NCI-H1105 (cell line): Measurements from ENCODE around the gene ING1.
A peak's percentile ranks its signal among the peaks of the same experiment; 100 is the strongest.
"Not testable (repeated sequence)": the region's sequence is repeated elsewhere in the genome, so short reads cannot be mapped to it uniquely, and the experiment has no call there.

Source experiments
- DNase-seq: peaks from one replicate; lab custom pipeline; 2025; lab: John Stamatoyannopoulos, UW

ING1 gene

DNA sequence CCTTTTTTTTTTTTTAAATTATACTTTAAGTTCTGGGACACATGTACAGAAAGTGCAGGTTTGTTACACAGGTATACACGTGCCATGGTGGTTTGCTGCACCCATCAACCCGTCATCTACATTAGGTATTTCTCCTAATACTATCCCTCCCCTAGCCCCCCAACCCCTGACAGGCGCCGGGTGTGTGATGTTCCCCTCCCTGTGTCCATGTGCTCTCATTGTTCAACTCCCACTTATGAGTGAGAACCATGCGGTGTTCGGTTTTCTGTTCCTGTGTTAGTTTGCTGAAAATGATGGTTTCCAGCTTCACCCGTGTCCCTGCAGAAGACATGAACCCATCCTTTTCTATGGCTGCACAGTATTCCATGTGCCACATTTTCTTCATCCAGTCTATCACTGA, 17.7 kb upstream of the ING1 start:
- not testable (repeated sequence) for DNase-seq

DNA sequence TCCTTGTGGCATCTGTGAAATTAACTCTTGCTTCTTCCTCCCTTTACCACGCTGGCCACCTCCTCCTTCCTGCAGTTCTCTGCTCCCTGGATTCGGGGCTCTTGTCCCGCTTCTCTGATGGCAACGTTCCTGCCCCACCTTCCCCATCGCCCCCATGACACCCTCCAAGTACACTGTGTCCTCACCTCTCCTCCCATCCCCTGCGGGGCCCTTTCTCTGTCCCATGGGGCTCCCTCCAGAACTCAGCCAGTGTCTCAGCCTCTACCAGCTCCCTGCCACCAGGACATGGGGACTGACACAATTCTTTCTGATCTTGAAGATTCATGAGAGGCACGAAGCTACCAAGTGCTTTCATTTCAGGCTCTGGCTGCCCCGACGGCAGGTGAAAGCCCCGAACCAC, 16.7 kb upstream of the ING1 start:
- no peak for DNase-seq

DNA sequence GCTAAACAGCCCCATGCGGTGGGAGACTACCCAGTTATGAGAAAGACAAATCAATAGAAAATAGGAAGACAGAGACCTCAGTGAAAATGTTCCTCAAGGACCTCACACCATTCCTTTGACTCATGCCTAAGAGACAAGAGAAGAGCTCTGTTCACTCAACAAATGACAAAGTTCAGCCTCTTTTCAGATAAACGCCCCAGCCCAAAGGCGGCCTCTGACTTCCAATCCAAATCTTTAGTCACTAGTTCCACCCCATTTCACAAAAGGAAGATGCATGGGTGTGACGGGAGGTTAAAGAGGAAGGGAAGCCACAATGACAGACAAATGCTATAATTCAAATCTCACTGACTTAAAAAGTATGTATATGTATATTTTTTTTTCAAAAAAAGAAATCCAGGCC, 15.7 kb upstream of the ING1 start:
- no peak for DNase-seq

DNA sequence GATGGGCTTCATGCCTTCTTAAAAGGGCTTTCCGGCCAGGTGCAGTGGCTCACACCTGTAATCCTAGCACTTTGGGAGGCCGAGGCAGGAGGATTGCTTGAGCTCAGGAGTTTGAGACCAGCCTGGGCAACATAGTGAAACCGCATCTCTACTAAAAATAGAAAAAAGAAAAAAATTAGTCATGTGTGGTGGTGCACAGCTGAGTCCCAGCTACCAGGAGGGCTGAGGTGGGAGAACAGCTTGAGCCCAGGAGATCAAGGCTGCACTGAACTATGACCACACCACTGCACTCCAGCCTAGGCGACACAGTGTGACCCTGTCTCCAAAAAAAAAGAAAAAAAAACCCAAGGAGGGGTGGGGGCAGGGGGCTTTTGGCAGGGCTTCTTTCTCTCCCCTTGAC, 14.8 kb upstream of the ING1 start:
- no peak for DNase-seq

DNA sequence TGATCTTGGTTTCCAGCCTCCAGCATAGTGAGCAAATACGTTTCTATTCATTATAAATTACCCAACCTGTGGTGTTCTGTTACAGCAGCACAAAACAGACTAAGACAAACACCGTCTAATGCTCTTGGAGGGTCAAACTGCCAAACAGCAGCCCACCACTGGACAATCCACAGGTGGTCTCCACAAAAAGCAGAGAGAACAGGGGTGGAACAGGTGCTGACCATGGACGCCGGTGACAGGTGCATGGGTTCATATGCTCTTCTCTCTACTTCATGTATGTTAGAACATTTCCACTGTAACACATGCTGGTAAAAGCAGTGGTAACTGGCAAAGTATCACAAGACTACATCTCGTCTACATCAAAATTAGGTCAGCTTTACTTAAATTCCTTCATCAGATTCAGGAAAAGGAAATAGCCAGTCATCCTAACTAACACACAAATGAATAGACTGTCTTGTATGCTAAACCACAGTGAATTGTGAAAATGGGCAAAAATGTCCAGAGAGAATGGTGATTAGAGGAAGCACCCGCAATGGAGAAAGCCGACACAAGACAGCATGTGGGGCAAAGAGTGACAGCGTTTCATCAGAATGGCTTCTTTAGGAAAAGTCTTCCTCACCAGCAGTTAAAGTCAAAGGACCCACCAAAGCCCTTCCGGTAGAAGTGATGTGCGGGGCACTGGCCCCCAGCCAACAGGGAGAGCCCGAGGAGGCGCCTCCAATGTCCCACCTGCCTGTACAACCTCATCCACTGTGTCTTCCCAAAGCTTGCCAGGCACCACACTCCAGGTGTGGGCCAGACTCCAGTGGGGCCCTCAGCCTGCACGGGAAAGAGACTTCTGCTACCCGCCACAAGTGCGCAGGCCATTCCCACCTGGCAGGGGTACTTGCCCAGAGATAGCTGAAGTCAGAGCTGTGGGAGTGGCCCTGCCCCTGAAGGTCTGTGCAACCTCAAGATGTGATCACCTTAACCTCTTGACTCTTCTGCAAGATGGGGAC, 14.1 kb upstream of the ING1 start:
- no peak for DNase-seq

DNA sequence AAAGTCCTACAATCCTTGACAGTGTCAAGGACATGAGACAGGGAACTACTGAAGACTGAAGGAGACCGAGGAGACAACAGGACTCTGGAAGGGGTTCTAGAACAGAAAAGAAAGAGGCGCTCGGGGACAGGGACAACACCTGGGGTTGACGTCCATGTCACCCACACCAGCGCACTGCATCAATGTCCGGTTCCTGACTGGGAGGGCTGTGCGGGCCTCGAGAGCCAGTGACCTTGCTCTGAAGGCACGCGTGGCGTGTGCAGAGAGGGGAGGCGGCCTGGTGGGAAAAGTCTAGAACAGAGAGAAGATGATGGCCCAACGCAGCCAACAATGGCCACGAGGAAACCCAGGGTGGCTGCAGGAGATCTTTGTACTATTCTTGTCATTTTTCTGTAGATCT, 13.3 kb upstream of the ING1 start:
- DNase-seq: no peak

DNA sequence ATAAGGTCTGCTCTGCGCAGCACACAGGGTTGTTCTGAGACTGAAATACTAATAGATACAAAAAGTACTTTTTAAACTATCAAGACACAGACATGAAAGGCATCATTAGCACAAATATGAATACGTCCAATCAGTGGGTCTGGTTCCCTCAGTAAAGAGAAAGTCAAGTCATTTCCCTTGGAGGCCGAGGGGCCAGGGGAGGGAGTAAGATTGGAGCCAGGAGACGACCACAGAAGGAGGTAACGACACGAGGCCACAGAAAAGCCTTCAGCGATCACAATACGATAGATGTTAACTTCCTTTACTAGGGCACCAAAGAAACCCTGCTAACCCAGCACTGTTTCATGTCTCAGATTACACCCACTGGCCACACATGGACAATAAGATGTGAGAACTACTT, 12.9 kb upstream of the ING1 start:
- no peak for DNase-seq

DNA sequence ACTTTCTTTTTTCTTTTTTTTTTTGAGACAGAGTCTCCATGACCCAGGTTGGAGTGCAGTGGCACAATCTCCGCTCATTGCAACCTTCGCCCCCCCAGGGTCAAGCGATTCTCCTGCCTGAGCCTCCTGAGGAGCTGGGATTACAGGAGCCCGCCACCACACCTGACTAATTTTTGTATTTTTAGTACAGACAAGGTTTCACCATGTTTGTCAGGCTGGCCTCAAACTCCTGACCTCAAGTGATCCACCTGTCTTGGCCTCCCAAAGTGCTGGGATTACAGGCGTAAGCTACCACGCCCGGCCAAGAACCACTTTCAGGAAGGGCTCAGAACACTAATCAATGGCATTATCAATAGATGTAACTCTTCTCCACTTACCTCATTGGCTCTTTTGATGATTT, 12.4 kb upstream of the ING1 start:
- not testable (repeated sequence) for DNase-seq

DNA sequence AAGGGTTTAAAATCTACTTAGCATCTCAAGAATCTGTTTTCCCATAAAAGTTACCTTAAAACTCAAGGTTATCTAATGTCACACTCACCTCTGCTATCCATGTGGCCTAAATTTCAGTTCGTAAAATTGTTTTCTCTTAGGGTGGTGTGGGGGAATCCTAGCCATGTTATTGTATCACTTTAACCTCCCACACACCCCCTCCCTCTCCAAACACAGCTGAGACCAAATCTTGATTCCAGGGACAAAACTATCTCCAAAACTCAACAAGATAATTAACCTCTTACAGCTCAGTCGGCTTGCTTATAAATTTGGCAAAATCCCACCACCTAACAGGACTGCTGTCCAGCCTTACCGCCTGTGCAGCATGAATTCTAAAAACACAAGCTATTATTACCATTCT, 11.4 kb upstream of the ING1 start:
- DNase-seq: no peak

DNA sequence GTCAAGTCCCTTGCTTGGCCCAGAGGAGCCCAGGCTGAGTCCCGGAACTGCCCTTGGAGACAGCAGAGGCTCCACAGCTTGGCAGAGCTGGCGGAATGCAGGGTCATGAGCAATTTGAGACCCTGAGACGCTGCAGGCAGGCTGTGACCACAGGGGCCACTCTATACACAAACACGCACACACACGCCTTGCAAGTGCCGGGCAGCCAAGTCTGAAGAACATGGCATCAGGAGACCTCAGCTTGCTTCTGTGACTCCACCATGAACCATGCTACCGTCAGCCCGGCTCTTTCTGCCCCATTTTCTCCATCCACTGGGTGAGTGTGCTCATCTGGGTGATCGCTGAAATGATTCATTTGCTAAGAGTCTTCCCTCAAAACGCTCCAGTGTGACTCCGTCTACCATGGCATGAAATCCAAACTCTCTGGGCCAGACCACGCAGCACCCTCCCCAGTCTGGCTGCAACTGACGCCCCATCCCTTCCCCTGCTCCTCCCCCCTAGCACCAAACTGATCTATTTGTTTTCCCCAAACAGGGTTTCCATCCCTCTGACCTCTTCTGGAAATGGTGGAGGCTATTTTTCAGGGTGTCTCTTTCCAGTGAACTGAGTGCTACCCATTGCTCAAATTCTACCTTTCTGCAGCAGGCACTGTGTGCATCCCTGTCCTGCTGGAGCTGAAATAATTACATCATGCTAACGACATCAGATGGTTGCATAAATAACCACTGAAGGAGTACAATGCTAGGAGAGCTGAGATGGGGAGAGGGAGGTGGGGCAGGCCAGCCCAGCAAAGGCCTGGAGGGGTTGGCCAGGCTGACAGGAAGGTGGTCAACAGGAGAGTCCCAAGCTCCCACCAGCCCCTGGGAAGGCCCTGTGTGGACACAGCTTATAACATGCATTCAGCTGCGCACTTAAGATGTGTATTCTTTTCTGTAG, 10.6 kb upstream of the ING1 start:
- no peak for DNase-seq

DNA sequence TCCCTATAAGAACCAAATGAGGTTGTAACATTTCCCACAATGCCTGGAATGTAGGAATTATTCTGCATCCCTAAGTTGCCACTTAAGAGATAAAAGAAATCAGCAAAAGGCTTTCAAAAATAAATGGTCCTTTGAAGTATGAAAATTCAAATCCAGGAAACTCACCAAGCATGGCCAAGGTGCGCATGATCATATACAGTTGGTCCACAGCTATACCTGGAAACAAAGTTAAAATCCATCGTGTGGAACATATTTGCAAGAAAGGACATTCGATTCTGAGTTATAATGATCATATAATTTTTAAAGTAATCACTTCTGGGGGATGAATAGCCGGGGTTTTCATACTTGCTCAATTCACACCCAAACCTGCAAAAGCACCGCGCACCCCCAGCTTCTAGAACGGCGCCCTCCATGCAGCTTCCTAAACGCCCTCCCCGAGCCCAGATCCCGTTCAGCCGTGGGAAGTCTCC, 8.1 kb upstream of the ING1 start:
- no peak for DNase-seq

DNA sequence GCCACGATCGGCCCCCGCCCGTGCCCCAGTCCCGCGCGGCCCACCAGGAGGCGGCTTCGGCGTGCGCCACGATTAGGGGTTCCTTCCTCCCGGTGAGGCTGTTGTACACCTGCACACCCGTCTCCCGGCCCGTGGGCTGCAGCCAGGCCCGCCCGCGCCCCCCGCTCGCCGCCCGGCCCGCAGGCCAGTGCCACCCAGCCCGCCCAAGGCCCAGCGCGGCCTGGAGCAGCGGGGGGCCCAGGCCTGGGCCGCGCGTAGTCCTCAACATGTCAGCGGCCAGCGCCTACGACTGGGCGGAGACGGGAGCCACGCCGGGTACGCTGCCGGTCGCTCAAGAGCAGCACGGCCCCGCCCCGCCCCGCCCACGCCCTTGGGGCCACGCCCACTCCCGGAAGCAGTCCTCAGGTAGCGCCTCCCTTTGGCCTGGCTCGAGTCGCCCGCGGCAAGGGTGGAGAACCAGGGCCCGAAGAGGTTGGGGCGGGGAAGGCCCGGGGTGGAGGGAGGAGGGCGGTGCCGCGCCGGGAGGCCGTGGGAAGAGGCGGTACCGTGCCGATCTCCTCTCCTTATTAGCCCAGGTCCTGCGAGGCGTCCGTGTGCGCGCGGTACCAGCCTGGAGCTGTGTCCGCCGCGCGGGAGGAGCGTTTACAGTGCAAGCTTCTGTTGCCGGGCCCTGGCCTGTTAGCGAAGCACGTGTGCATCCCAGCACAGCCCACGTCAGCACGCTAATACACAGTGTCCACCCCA, 7.5 kb upstream of the ING1 start, which contains the start of gene CARS2:
Gene CARS2, minus strand, starts transcription at position 291 of the 744 bp plus-strand sequence. Its CDS starts 23 bp downstream, at position 268.
- DNase-seq: peak; percentile 99

DNA sequence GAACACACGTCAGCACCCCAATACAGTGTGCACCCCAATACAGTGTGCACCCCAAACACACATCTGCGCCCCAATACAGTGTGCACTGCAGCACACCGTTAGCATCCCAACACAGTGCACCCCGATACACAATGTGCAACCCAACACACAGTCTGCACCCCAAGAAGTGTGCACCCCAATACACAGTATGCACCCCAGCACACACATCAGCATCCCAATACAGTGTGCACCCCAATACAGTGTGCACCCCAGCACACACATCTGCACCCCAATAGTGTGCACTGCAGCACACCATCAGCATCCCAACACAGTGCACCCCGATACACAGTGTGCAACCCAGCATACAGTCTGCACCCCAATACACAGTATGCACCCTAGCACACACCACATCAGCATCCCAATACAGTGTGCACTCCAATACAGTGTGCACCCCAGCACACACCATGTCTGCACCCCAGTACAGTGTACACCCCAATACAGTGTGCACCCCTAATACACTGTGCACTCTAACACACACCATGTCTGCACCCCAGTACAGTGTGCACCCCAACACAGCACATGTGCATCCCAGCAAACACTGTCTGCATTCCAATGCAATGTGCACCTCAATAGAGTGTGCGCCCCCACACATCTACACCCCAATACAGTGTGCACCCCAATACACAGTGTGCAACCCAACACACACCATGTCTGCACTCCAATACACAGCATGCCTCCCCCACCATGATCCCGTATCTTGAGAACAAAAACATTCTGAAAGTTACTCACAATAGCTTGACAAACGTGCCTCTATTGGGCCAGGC, 6.7 kb upstream of the ING1 start:
- no peak for DNase-seq

DNA sequence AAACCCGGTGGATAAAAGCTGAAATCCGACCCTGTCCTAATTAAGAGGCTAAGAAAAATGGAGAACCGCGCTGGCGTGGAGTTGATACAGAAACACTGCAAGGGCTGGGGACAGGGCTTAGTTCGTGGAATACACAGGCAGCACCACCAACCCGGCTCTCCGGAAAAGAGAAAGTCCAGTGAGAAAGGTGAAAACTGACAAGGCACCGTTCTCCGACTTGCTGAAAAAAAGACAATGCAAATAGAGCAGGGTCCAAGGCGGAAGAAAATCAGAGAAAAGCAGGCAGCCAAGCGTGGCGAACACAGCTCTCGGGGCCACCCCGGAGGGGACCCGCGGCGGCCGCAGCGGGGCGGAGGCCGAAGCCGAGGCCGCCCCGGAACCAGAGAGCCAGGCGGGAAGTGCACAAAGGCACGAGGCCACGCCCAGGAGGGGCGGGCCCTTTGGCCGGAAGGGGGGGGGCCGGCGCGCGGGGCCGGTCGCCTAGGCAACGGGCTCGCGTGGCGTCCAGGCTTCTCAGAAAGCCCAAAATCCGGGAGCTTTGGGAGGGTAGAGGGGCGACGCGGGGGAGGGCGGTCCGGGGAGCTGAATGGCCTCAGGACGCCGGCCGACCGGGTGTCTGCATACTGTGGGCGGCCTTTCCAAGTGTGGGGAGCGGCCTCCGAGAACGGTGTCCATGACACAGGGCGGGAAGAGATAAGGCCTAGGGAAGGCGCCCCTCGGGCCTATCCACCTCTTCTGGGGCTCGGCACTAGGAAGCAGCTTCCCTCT, 1.2 kb upstream of the ING1 start:
- DNase-seq: peak; percentile 93

DNA sequence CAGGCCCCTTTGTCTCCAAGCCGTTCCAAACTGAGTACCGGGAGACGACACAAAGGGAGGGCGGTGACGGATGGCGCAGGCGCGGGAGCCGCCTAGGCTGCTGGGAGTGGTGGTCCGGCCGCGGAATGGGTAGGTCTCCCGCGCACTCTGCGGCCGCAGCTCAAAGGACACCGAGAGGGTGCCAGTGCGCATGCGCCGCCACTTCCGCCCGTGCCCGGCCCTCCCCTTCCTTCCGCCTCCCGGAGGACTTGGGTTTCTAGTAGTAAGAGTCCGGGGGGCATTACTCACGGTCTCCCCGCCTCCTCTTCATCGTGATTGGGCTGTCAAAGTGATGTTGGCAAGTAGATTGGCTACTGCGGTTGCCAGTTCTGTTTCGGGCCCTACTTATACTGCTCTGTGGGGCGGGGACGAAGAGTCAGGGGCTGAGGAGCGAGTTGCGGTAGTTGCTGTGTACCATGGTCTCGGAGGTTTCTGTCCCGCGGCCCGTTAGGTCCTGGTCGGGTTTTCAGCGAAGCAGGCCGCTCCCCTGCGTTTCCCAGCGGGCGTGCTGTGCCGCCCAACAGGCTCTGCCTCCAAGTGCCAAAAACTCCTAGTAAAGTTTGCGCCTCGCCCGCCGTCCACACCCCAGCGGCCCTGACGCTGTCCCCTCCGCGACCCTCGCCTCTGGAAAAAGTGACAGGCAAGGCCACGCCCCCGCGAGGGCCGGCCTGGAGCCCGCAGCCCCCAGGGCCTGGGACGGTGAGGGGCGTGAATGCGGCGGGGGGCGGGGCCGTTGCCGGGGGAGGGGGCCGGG, 455 bp upstream of the ING1 start:
- DNase-seq: peak; percentile 100

DNA sequence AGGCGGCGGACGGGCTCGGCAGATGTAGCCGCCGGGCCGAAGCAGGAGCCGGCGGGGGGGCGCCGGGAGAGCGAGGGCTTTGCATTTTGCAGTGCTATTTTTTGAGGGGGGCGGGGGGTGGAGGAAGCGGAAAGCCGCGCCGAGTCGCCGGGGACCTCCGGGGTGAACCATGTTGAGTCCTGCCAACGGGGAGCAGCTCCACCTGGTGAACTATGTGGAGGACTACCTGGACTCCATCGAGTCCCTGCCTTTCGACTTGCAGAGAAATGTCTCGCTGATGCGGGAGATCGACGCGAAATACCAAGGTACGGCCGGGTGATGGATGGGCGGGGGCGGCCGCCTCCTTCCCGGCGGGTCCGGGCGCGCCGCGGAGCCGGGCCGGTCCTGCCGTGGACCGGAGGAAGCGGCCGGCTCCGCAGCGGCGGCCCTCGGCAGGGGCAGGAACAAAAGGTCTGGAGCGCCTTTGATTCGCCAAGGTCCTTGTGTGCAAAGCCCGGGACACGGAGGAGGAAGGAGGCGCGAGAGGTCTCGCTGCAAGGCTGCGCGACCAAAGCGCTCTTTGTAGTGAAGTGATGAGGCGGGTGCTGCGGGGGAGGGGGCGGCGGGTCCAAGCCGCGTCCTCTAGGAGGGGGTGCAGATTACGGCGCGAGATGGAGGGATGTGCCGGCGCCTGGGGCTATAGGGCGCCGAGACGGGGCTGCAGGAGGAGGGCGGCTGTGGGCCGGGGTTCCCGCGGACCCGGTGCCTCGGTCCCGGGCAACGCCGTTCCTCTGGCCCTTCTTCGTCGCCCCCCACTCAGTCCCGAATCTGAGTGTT, 689 bp downstream of the ING1 start:
- peak; percentile 47 for DNase-seq

DNA sequence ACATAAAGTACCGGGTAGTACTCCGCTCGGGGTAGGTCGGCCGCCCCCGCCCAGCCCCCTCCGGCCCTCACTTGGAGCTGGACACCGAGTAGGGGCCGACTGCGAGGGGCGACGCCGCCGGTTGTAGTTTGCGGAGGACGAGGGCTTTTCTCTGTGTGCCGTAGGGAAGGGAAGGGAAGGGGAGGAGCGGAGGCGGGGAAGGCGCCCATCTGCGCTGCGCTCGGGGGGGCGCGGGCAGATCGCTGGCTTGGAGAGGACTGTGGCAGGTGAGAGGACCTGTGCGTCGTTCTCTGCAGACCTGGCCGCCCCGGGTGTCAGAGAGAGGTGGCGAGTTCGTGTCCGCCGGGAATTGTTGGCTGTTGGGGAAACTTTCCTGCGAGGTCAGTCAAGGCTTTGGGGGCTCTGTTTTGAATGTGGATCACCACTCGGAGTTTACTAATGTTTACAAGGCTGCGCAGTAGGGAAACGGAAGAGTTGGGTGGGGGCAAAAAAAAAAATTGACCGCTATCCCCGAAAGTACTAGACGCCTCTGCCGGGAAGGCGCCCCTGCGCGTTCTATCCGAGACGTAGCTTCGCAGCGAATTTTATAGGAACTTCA, 1.4 kb downstream of the ING1 start:
- peak; percentile 89 for DNase-seq
